GM21515 (cell line): Measurements from ENCODE around the gene HS3ST1.

Experiments
- ATAC-seq: cut with Tn5 transposase; IDR thresholded peaks from one replicate; pipeline ENCODE4 v1.9.1; 2021; ENCODE audit not compliant: unreplicated experiment

Gene HS3ST1

DNA sequence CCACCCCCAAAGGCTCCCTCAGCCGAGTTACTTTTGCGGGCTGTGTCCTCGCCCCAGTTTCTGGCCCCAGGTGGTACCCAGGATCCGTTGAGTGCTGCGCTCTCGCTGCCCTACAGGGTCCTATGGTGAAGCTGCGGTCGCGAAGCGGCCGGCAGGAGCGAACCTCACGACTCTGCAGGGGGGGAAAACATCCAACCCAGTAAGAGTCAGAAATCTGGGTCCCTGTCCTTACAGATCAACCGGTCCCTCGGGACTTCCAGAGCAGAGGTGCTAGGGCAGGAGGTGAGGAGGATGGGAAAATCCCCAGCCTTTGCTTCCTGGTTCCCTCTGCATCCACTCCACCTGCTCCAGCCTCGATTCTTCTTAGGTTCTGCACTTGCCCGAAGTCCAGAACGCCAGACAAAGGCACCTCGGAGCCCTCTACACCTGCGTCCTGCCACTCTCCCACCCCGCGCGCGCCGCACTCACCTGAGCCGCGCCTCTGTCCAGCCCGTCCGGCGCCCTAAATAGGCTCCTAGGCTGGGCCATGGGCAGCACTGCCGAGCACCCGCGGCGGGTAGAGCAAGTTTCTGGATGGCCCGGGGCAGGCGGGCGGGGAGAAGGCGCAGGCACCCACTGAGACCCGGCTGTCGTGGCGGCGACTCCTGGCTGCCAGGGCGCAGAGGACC lies at the start of gene HS3ST1:
TSS of gene HS3ST1 (minus strand) at position 664 of the 668 bp plus-strand sequence. CDS start 28,889 bp downstream, outside the sequence.
- peak; percentile 31 for ATAC-seq

DNA sequence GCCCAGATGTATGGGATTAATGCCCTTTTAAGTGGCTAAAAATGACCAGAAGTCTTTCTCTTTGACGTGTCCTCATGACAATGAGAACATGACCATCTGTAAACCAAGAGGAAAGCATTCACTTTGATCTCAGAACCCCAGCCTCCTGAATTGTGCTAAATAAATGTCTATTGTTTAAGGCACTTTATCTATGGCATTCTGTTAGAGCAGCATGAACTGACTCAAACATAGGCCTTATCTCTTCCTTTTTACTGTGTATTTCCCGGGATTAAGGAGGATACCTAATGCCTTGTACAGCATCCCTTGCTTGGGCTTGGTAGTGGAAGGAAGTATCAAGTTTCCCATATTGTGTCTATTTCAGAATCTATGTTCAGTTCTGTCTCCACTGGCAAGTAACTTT lies 47.2 kb upstream of the HS3ST1 start:
- ATAC-seq, result no peak

DNA sequence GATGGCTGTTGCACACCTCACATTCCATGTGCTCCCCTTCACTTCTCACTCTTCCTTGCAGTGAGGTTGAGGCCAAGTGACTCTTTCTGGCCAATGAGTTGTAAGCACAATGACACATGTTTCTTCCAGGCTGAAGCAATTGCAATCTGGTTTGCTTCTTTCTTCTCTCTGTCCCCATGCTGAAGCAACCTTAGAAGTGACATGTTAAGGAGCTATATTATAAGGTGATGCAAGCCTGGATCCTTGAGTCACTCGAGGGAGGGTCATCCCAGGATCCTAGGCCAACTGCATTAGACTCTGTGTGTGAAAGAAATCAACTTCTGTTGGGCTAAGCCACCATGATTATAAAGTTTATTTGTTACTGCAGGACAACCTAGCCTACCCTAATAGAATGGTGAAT lies 45.5 kb upstream of the HS3ST1 start:
- no peak for ATAC-seq

- ATAC-seq, result no peak
Observed at GRCh38 chr4:11472535-11472934, 43.8 kb upstream of the HS3ST1 start.

DNA sequence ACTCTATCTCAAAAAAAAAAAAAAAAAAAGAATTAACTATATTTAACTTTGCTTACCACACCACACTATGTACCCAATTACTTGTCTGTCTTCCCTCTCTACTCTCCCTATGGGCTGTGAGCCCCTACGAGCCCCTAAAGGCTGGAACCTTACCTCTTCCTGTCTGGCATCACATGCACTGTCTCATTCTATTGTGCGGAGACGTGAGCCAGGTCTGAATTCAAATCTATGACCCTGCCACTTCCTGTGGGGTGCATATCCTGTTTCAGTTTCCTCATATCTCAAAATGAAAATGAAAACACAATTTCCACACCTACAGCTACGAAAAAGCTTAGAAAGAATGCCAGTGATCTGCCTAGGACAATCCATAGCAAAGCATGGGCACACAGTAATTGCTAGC lies 42.9 kb upstream of the HS3ST1 start:
- ATAC-seq, result peak; percentile 57

- no peak for ATAC-seq
Observed at GRCh38 chr4:11471046-11471441, 42.4 kb upstream of the HS3ST1 start.

GRCh38 chr4:11470438-11471045 lies 41.8 kb upstream of the HS3ST1 start:
- peak; percentile 48 for ATAC-seq

DNA sequence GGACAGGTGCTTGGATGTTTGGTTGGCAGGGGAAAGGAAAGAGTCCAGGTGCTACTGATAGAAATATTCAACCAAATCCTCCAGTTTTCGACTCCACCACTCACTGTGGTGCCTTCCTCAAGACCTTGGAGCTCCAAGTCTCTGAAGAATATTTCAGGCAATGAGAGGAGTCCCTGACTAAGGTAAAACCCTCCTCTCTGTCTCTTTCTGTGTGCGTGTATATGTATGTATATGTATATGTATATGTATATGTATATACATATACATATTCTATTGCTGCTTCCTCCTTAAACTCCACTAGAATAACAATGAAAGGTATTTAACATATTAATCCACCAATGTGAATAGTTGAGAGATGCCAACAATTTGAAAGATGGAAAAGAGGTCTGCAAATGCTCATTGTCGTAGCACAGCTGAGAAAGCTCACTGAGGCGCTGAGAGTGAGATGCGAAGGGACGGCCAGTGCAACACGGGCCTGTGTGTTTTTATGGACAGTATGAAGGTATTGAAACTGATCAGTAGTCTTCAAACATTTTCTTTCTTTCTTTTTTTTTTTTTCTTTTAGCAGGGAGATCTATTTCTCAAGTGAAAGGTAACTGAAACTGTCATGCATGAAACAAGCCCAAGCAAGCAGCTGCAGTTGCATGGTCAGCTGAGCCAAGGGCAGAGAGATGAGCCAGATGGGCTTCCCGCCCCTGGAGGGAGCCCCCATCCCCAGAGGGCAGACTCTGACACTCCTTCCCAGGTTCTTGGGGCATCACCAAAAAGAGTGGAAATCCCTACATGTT lies 41.1 kb upstream of the HS3ST1 start:
- ATAC-seq, result peak; percentile 68

GRCh38 chr4:11468901-11469300 lies 40.2 kb upstream of the HS3ST1 start:
- ATAC-seq, result no peak

DNA sequence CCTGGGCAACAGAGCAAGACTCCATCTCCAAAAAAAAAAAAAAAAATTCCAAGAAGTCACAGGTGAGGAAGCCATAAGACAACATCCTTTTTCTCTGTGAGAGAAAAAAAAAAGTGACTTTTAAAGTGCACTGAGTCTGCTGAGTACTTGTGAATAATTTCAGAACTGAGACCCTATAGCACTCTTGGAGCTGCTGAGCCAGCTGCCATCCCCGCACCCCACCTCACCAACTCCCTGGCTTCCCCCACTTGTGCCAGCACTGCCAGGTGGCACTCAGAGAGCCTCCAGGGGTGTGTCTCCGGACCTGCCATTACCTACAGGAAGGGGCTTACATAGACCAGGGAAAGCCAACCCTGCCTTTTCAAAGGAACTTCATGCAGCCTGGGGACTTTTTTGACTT lies 39.2 kb upstream of the HS3ST1 start:
- no peak for ATAC-seq

GRCh38 chr4:11463707-11464106 lies 35.0 kb upstream of the HS3ST1 start:
- ATAC-seq, result no peak

GRCh38 chr4:11456401-11456800 lies 27.7 kb upstream of the HS3ST1 start:
- ATAC-seq, result no peak

DNA sequence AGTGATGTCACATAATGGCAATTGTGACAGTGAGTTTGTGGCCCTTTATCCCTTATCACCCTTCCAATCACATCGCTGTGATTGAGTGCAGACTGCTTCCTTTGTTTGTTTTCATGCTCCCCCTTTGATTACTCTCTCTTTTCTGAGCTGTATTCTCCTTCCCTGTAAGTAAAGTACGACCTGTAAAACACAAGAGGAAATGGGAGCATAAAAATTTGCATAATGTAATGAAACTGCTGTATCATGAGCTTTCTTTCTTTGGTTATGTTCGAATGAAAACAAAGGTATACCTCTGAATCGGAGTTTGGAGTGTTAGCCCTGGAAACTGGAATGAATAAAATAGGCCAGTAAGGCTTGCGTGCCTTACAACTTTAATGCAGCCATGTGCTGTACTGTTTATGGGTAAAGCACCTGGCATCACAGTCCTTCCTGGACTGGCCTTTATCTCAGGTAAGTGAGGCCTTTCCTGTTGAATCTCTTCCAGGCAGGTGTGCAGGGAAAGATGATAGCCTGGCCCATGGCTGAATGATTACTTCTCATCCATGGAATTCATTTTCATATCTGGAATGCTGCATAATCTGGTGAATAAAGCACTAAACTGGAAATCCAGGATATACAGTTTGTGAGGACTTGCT lies 26.6 kb upstream of the HS3ST1 start:
- no peak for ATAC-seq

- ATAC-seq, result no peak
Observed at GRCh38 chr4:11451716-11452115, 23.0 kb upstream of the HS3ST1 start.

DNA sequence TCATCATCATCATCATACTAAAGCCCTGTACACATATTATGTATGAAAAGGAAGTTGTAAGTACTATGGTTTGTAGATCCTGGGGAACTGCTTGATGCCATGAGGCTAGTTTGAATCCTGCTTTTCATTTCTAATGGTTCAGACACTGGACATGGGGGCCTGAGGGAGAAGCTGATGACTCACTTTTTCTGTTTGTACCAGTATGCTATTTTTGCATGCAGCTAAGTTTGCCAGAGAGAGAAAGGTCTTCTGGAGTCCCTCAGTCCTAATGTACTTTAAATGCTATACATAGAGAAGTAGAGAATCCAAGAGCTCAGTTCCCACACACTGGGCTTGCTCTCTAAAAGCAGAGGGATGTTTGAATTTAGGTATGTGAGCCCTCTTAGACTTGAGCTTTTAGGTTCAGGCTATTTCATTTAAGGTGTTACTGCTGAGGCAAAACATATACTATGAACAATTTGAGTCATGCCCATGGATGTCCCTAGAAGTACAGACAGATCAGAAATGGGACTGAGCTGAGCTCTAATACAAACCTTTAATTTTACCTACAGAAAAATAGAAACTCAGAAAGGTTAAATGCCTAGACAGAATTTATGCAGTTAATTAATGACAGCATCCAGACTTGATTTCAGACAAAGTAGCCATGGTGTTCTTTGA lies 17.6 kb upstream of the HS3ST1 start:
- ATAC-seq, result no peak

- no peak for ATAC-seq
Observed at GRCh38 chr4:11441194-11441556, 12.5 kb upstream of the HS3ST1 start.

GRCh38 chr4:11440481-11441193 lies 11.9 kb upstream of the HS3ST1 start:
- ATAC-seq, result no peak

- ATAC-seq, result no peak
Observed at GRCh38 chr4:11439836-11440235, 11.1 kb upstream of the HS3ST1 start.

GRCh38 chr4:11438647-11439046 lies 10.0 kb upstream of the HS3ST1 start:
- no peak for ATAC-seq

GRCh38 chr4:11436673-11437072 lies 8.0 kb upstream of the HS3ST1 start:
- ATAC-seq, result peak; percentile 69

DNA sequence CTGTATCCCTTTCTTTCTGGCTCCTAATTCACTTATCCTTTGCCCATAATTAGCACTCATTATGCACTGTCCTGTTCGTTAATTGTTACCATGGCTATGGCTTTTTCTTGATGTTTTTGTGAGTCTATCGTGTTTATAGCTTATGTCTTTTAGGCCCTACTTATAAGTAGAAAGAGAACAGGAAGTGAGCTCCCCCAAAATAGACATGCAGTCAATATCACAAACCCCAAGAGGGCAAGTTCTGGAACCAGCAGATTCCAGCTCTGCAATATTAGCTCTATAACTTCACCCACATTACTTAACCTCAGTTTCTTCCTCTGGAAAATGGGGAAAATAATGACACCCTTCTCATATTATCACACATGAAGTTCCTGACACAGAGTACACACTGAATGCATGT lies 7.4 kb upstream of the HS3ST1 start:
- ATAC-seq, result no peak
